SK-N-DZ (cell line): ENCODE data around the gene SMAD2. TPM values are rescaled to one million over a fixed set of nuclear protein-coding genes. Genes with fewer than 3 reads are reported as not detected.
A peak's percentile ranks its signal among the peaks of the same experiment; 100 is the strongest.
"Not testable (repeated sequence)": the region's sequence is repeated elsewhere in the genome, so short reads cannot be mapped to it uniquely, and the experiment has no call there.

Source experiments
- DNase-seq: peaks from one replicate; pipeline ENCODE4 v3.0.0-alpha.2; 2015; ENCODE audit warnings: low spot score
- polyA plus RNA-seq, 2 experiments: library from polyadenylated mRNA; depleted of rRNA; stranded (reverse); fragments of >200 nt; gene quantifications; 2 replicates each; pipeline ENCODE4 v1.2.3, GENCODE V29; 2014

Gene SMAD2
- polyA plus RNA-seq (2014; cell fraction: cytosol; rRNA removed): 31.2 and 34.1 TPM in 2 replicates
- 19.7 and 24.9 TPM in 2 replicates for polyA plus RNA-seq (2014; cell fraction: nucleus; rRNA removed)

- peak; percentile 66 for DNase-seq
Measured at GRCh38 chr18:47930199-47930930, at the start of gene SMAD2. SMAD2 (minus strand) TSS chr18:47930659; CDS start chr18:47896756, 33,903 bp downstream.

DNA sequence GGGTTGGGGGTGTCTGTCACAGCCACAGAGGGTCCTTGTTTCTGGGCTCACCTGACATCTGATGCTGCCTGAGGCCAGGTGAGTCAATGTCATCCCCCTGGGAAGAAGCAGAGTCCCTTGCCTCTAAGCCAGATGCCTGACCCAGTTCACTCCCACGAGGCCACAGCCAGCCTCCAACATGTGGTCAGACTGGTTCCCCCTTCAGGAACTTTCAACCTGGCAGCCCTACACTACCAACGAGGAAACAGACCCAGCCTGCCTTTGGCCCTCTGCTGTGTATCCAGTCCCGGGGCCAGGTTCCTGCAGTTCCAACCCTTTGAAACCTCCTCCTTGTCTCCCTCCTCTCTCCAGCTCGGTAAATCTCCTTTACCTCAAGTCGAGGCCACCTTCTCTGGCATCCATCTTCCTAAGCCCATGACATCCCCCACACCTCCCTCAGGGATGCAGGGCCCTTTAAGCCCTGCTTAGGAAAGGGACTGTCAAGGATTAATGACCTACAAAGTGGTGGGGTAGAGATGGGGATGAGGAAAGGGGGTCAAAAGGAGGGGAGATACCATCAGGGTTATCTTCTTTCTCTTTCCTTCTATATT, 49.2 kb upstream of the SMAD2 start:
- no peak for DNase-seq

DNA sequence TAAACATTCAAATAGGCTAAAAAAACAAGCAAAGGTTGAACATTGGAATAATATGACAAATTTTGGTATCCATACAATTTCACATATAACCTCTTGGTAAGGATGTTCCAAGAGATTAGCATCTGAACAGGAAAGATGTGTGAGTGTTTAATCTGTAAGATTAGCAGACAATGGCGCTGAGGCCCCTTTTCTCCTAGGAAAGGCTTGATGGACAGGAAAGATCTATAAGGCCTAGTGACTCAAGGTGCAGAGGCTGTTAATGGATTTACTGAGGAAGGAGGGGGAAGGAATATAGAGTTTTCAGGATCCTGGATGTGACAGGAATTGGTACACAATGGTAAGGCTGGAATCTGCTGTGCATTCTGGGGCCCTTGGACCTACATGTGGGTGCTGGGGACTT, 48.1 kb upstream of the SMAD2 start:
- DNase-seq: no peak

DNA sequence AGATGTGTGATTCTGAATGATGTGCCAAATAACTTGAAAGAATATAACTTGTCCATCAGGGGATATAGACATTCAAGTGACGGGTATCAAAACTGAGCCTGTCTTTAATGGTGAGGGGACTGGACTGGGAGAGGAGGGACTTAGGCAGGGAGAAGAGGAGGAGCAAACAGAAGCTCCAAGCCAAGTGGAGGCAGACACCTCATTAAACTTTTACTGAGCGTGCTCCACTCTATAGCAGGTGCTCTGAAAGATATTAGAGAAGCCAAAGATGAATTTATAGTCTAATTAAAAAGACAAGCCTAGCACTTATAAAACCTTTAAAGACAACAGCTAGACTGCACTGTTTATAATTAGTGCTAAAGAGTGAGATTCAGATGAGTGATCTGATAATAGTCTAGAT, 47.7 kb upstream of the SMAD2 start:
- no peak for DNase-seq

DNA sequence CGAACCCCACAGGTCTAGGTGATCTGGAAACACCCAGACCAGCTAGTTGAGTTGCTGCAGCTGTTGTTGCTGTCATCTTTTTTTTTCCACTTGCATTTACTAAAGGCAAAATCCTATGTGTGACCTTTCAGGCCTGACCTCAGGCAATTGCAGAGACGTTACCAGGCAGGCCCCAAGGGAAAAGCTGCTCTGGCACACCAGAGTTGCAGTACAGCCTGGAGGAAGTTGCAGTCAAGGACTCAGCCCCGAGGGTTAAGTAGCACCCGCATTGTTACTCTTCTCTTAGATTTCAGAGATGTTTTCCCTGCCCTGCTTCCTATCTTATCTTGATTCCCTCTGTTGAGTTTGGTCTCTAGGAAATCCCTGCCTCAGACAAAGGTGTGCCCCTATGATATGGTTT, 45.2 kb upstream of the SMAD2 start:
- no peak for DNase-seq

- DNase-seq: no peak
Measured at GRCh38 chr18:47975105-47975504, 44.6 kb upstream of the SMAD2 start.

DNA sequence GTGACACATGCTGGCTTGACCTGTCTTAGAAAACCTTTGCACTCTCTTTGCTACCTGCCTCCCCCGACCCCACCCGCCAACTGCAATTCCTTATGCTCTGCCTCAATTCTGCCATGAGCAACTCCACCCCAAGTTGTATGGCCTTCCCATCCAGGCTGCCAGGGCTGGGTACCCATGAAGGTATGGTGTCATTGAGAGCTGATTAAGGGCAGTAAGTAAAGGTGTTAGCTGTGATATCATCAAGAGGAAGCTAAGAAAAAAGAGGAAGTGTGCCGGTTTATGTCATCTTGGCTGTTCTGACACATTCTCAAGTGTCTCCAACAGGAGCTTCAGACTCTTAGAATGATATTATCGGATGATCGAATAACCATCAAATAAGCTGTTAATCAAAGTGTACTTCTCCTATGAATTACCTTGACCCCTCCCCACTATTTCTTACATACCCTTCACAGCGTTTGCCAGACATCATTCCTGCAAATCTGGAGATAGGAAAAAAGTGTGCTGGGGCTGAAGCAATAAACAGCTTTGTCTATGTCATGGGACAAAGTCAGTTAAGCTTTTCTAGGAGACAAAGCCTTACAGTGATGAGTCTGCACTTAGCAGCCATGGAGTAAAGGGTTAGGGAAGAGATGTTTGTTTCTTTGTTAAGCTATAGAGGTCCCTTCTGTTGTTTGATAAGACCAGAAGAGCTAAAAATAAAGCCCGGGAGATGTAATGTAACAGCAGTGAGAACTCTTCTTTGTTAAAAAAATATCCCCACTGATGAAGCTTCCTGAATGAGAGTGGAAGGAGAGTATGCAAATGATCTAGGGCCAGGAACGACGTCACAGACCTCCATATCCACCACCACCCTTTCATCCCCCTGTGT, 40.4 kb upstream of the SMAD2 start:
- DNase-seq: no peak

DNA sequence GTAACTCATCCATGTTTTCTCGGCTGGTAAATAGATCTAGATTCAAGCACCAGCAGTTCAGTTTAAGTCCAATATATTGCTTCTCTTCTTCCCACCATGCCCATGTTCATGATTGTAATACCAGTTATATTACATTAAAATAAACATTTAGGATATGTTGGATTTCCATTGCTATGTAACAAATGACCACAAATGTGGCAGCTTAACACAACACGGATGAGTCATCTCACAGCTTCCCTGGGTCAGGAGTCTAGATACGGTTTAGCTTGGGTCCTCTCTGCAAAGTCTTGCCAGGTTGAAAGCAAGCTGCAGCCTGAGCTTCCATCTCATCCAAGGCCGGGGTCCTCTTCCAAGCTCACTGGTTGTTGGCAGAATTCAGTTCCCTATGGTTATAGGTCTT, 39.4 kb upstream of the SMAD2 start:
- DNase-seq: no peak

DNA sequence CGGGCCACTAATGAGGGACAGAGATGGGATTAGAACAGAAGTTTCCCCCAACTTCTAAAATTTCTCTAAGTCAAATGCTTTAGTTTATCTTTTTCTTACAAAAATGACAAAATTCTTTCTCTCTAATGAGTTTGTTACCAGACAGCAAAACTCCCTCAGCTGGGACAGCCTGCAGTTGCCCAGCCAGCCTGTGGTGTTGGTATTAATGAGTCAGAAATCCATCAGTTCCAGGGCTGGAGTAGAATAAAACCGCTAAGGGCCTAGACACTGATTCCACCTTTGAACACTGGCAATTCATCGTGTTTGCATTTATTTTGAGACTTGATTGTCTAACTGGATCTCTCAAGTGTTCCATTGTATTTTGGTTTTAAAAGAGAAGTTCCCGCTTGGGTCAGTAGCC, 38.3 kb upstream of the SMAD2 start:
- DNase-seq: no peak

DNA sequence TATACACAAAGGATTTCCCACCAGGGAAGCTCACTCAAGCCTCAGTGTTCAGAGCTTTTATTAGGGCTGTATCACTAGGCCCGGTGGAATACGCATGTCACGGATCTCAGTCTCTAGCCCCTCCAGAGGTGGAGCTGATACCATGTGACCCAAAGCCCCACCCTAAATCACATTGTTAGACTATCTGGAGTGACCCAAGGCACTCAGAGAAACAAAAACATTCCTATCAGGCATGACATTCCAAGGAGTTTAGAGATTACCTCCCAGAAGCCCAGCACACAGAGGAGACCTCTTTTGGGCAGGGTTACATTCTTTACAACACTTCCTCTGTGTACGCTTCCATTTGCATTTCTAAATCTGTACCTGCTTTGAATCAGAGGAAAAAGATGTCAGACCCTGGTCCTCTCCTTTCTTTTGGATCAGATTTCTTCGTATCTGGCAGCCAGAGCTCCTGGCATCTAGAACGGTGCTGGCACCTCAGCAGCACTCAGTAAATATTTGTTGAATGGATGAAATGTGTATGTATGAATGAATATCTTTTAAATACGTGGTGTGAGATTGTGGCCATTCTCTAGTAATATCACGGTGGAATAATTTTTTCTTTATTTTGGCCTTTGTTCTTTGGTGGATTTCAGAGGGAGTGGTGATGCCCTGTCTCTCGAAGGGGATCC, 37.7 kb upstream of the SMAD2 start:
- no peak for DNase-seq

- DNase-seq: no peak
Measured at GRCh38 chr18:47964053-47964452, 33.6 kb upstream of the SMAD2 start.

GRCh38 chr18:47961003-47961402, 30.5 kb upstream of the SMAD2 start:
- DNase-seq: not testable (repeated sequence)

DNA sequence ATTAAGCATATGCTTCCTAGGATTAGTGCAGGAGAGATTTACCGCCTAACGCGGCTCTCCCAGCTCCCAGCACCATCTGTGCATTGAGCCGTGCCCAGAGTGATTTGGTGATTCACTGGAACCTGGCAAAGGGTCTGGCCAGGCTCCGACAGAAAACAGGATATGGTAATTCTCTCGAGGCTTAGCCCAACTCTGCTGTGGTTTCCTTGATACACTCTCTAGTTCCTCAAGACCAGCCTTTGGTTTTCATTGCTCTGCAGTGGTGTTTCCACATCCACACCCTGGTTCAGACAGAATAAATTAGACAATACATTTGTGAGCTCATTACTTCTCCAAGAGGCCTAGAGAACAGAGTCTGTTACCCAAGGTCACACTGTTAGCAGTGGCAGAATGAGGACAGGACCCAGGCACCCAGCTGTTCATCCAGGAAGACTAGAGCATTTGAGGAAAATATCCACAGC, 23.0 kb upstream of the SMAD2 start:
- no peak for DNase-seq

DNA sequence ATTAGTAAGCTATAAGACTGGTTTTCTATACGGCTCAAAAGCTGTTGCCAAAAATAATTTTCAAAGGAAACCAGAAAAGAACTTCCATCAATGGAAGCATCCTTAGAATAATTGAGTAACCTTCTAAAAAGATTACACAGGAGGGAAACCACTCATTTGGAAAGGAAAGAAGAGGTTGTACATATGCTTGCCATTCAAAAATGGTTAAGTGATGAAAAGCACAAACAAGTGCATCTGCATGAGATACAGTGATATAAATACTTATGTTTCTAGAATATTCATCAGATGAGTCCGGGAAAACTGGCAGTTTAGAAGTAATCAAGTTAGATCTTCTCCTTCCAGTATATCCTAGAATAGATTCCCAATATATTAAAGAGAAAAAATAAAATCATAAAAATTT, 20.1 kb upstream of the SMAD2 start:
- no peak for DNase-seq

GRCh38 chr18:47949202-47949601, 18.7 kb upstream of the SMAD2 start:
- DNase-seq: no peak

GRCh38 chr18:47946889-47947288, 16.4 kb upstream of the SMAD2 start:
- no peak for DNase-seq

- no peak for DNase-seq
Measured at GRCh38 chr18:47944972-47945852, 14.8 kb upstream of the SMAD2 start.

DNA sequence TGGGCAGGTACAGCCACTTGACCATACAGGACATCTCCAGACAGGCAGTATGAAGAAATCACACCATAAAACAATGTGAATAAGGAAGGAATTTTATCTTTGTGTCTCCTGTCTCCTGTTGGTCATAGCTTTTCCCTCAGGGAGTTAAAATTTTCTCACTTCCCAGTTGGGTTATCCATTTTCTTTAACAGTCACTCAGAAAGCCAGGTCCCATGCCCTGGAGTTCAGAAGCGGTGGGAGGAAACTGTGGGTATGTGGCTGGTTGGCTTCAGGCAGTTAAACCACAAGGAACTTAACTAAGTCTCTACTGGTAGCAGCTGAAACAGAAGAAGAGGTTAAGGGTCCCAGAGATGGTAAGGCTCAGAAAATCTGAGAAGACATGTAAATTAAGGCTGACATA, 6.5 kb upstream of the SMAD2 start:
- DNase-seq: no peak

DNA sequence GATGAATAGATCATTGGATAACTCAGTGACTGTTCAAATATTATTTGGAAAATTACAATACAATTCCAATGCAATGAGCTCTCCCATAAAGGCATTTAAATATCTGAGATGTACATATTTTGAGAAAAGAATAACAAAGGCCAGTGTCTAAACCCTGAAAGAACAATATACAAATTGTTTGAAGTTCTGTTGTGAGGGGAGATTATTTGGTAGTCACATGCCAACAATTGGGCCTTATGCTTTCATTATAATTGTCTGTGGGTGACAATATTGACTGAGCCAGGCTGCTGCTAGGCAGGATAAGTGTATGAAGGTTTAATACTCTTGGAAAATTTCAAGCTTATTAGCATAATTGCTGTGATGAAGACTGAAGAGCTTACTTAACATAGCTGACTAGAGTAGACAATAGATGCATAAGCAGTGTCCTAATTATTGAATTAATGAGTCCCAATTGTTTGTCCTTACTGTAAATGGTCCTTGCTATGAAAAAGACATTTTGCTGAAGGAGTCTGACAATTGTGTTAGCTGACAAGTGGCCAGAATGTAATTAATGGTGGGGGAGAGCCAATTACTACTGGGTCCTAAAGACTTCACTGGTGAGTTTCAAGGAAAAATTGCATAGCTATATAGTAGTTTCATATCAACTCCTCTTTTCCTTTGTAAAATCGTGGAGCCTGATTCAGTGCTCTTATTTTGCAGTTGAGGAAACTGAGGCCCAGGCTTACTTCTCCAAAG, 5.0 kb upstream of the SMAD2 start:
- no peak for DNase-seq

- no peak for DNase-seq
Measured at GRCh38 chr18:47932603-47933002, 2.1 kb upstream of the SMAD2 start.
